Left kidney (tissue), 2 donors: Measurements from ENCODE around the gene UBE2C. TPM values are rescaled to one million over a fixed set of nuclear protein-coding genes. Genes with fewer than 3 reads are reported as not detected.

Experiments
- DNase-seq: peaks from one replicate; pipeline ENCODE4 v3.0.0-alpha.2; 2013
- polyA plus RNA-seq: library from polyadenylated mRNA; unstranded; fragments of 120-200 nt; gene quantifications from one replicate; pipeline ENCODE4 v1.2.1, GENCODE V29; 2013; ENCODE audit not compliant: insufficient read length

Gene UBE2C
- polyA plus RNA-seq, 1 donor: 84.4 TPM

- peak; percentile 100 for DNase-seq
Measured at GRCh38 chr20:45857114-45857881, 44.9 kb downstream of the UBE2C start, which contains the start of the genes ACOT8 and ZSWIM3. ACOT8 (minus strand) TSS chr20:45857392; CDS start chr20:45857315, 77 bp downstream. ZSWIM3 (plus strand) TSS chr20:45857614; CDS start chr20:45857826, 212 bp downstream.

GRCh38 chr20:45857882-45858216 lies 45.4 kb downstream of the UBE2C start:
- DNase-seq: no peak

GRCh38 chr20:45859916-45860315 lies 47.5 kb downstream of the UBE2C start:
- DNase-seq: peak; percentile 46

DNA sequence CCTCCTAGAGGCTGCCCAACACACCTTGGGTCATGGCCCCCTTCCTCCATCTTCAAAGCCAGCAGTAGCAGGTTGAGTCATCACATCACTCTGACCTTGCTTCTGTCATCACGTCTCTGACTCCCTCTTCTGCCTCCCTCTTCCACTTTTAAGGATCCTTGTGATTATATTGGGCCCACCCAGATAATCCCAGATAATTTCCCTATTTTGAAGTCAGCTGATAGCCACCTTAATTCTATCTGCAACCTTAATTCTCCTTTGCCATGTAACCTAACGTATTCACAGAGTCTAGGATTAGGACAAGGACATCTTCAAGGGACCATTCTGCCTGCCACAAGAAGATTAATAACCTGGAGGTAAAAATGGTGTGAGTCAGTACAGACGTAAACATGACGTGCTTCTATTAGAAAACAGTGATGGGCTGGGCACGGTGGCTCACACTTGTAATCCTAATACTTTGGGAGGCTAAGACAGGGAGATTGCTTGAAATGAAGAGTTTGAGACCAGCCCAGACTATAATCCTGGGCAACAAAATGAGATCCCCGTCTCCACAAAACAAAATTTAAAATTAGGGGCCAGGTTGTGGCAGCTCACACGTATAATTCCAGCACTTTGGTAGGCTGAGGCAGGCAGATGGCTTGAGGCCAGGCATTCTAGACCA lies 48.2 kb downstream of the UBE2C start:
- no peak for DNase-seq

DNA sequence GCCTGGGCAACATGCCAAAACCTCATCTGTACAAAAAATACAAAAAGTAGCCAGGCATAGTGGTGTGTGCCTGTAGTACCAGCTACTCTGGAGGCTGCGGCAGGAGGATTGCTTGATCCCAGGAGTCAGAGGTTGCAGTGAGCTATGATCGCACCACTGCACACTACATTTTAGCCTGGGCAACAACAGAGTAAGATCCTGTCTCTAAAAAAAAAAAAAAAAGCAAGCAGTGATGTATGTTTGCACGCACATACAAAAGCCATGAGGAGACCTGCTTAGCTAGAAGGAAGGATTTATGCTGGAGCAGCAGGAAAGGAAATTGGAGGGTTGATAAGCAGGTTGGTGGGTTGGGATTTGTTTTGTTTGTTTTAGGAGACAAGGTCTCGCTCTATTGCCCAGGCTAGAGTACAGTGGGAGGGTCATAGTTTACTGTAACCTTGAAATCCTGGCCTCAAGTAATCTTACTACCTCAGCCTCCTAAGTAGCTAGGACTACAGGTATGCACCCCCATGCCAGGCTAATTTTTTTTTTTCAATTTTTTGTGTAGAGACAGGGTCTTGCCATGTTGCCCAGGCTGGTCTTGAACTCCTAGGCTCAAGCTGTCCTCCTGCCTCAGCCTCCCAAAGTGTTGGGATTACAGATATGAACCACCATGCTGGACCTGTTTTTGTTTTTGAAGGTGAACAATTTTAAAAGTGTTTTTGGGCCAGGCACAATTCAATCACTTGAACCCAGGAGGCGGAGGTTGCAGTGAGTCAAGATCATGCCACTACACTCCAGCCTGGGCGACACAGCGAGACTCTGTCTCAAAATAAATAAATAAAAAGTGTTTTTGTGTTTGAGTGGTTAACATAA lies 49.0 kb downstream of the UBE2C start:
- no peak for DNase-seq

DNA sequence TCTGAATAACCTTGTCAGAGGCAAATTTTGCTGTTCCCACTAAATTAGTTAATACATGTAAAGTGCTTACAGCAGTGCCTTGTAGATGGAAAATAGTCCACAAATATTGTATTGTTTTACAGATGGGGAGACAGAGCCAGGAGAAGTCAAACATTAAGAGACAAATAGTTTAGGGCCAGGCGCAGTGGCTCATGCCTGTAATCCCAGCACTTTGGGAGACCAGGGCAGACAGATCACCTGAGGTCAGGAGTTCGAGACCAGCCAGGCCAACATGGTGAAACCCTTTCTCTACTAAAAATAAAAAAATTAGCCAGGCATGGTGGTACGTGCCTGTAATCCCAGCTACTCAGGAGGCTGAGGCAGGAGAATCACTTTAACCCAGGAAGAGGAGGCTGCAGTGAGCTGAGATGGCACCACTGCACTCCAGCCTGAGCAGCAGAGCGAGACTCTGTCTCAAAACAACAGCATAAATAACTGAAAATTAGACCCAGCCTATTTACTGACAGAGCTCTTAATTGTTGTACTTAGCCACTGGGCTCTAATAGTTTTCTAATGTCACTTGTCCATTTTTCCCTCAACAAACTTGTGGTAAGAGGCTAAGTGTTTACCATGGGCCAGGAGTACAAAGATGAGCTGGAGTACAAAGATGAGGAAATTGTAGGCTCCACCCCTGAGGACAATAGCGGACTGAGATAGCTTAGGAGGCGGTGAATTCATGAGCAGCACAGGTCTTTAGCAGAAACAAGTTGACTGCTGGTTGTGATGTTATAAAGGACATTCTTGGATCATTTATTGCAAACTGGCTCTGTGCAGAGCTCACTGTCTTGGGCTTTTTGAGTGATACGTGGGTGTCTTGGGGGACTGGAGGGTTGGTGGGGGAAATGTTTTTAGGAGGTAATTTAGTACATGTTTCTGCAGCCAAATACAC lies 51.4 kb downstream of the UBE2C start:
- no peak for DNase-seq

GRCh38 chr20:45866454-45866853 lies 54.0 kb downstream of the UBE2C start:
- no peak for DNase-seq

Other genes with a start within 250 kb of the UBE2C start
- 0.13 TPM for gene WFDC8, start 233.4 kb upstream of the UBE2C start, polyA plus RNA-seq
- not detected for gene WFDC10A, start 182.9 kb upstream of the UBE2C start, polyA plus RNA-seq
- not detected for gene WFDC9, start 181.4 kb upstream of the UBE2C start, polyA plus RNA-seq
- not detected for gene WFDC11, start 142.4 kb upstream of the UBE2C start, polyA plus RNA-seq
- not detected for gene WFDC13, start 110.6 kb upstream of the UBE2C start, polyA plus RNA-seq
- not detected for gene WFDC10B, start 107.6 kb upstream of the UBE2C start, polyA plus RNA-seq
- gene SPINT4, start 90.3 kb upstream of the UBE2C start, polyA plus RNA-seq: not detected
- gene WFDC3, start 20.8 kb upstream of the UBE2C start, polyA plus RNA-seq: 0.47 TPM
- gene DNTTIP1, start 20.7 kb upstream of the UBE2C start, polyA plus RNA-seq: 34.2 TPM
- gene TNNC2, start 14.7 kb downstream of the UBE2C start, polyA plus RNA-seq: 0.47 TPM
- 11.9 TPM for gene SNX21, start 21.2 kb downstream of the UBE2C start, polyA plus RNA-seq
- gene ACOT8, start 44.7 kb downstream of the UBE2C start, polyA plus RNA-seq: 23.3 TPM
- 5.9 TPM for gene ZSWIM3, start 45.0 kb downstream of the UBE2C start, polyA plus RNA-seq
- 18.6 TPM for gene ZSWIM1, start 68.6 kb downstream of the UBE2C start, polyA plus RNA-seq
- gene SPATA25, start 75.0 kb downstream of the UBE2C start, polyA plus RNA-seq: 6.0 TPM
- gene NEURL2, start 78.6 kb downstream of the UBE2C start, polyA plus RNA-seq: 7.3 TPM
- 143 TPM for gene CTSA, start 78.7 kb downstream of the UBE2C start, polyA plus RNA-seq
- 118 TPM for gene PLTP, start 99.5 kb downstream of the UBE2C start, polyA plus RNA-seq
- 44.9 TPM for gene PCIF1, start 122.0 kb downstream of the UBE2C start, polyA plus RNA-seq
- 14.4 TPM for gene ZNF335, start 159.6 kb downstream of the UBE2C start, polyA plus RNA-seq
- 0.35 TPM for gene MMP9, start 196.3 kb downstream of the UBE2C start, polyA plus RNA-seq
- gene SLC12A5, start 216.6 kb downstream of the UBE2C start, polyA plus RNA-seq: 1.8 TPM